HL-60/S4 treated with retinoic acid at 250 ng/mL for 4 days and 3 days (cell line): ENCODE results near the gene HEATR3.

ENCODE experiments used
- in situ Hi-C: fragments of 300-500 bp; cut with MboI; formaldehyde crosslinking; loops from 2 replicates; pipeline ENCODE4 v1.7.0; 2022; ENCODE audit warnings: low sequenced_read_pairs

Gene HEATR3

GRCh38 chr16:50056226-50056625, 9.5 kb upstream of the HEATR3 start:
- in situ Hi-C loops = no loop called here

DNA sequence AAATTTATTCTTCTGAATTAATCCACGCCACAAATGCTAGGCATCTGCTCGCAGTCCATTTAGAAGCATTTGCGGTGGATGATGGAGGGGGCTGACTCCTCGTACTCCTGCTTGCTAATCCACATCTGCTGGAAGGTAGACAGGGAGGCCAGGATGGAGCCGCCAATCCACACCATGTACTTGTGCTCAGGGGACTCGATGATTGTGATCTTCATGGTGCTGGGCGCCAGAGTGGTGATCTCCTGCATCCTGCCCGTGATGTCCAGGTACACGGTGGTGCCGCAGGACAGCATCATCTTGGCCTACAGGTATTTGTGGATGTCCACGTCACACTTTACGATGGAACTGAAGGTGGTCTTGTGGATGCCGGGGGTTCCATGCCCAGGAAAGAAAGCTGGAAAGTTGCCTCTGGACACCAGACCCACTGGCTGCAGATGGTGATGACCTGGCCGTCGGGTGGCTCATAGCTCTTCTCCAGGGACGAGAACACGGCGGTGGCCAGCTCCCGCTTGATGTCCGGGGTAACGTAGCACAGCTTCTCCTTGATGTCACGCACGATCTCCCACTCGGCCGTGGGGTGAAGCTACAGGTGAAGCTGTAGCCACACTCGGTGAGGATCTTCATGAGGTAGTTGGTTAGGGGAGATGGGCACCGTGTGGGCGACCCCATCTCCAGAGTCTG, 7.5 kb upstream of the HEATR3 start:
- in situ Hi-C loops = no loop called here

- in situ Hi-C loops = no loop called here
These were observed 6.7 kb upstream of the HEATR3 start for GRCh38 chr16:50059111-50059510.

GRCh38 chr16:50059669-50060068, 6.1 kb upstream of the HEATR3 start:
- in situ Hi-C loops = no loop called here

- in situ Hi-C loops = no loop called here
These were observed 4.4 kb upstream of the HEATR3 start for GRCh38 chr16:50061326-50061725.

- in situ Hi-C loops = no loop called here
These were observed 538 bp upstream of the HEATR3 start for GRCh38 chr16:50065241-50065623.

DNA sequence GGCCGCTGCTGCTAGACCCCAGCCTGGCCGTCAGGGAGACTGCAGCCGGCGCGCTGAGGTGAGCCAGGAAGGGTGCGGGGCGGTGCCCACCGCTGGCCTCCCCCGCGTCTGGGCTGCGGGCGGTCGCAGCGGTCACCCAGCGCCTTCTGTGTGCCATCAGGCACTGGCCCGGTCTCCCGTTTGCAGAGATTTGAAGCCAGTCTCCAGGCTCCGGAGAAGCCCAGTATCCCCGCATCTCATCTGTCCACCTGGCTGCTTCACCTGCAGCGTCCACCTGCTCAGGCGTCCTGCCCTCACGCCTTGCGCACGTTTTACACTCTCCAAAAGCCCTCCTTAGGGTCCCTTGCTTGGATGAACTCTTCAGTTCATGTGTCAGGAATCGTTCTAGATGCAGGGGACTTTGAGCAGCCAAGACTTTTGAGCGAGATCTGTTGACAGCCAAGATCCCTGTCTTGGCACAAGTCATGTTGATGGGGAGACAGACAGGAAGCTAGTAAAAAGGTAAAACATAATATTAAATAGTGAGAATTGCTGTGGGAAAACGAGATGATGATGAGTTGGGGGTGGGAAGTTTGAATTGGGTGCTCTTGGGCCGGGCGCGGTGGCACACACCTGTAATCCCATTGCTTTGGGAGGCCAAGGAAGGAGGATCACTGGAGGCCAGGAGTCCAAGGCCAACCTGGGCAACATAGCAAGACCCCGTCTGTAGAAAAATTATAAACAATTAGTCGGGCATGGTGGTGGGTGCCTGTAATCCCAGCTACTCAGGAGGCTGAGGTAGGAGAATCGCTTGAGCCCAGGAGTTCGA, 916 bp downstream of the HEATR3 start:
- in situ Hi-C loops = no loop called here

GRCh38 chr16:50067290-50067853, 1.6 kb downstream of the HEATR3 start:
- in situ Hi-C loops = no loop called here

GRCh38 chr16:50068550-50068949, 2.8 kb downstream of the HEATR3 start:
- in situ Hi-C loops = no loop called here

- in situ Hi-C loops = no loop called here
These were observed 3.3 kb downstream of the HEATR3 start for GRCh38 chr16:50069060-50069459.

DNA sequence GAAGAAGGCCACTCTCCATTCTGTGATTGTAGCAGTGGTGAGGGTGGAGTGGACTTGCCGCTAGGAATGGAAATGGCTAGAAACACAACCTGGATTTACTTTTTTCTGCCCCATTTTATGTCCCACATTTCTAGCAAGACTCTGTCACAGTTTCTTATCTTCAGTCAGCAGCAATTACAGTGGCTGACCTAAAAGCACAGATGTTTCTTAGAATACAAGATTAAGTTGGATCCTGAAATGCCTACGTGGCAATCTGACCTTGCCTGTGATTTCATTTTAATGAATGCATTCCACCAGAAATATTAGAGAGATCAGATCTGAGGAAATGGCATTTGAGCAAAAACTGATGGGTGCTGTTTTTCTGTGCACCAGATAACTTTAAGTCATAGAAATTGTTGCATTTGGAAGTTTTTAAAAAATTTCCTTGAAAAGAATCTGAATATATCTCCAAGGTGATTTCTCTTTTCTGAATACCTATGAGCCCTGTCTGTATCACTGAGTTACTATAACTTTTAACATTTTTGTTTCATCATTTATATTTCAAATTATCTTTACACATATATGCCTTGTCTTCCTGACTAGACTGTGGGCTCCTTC, 5.4 kb downstream of the HEATR3 start:
- in situ Hi-C loops = no loop called here

- in situ Hi-C loops = no loop called here
These were observed 7.0 kb downstream of the HEATR3 start for GRCh38 chr16:50072730-50073129.

- in situ Hi-C loops = no loop called here
These were observed 13.8 kb downstream of the HEATR3 start for GRCh38 chr16:50079397-50080140.

DNA sequence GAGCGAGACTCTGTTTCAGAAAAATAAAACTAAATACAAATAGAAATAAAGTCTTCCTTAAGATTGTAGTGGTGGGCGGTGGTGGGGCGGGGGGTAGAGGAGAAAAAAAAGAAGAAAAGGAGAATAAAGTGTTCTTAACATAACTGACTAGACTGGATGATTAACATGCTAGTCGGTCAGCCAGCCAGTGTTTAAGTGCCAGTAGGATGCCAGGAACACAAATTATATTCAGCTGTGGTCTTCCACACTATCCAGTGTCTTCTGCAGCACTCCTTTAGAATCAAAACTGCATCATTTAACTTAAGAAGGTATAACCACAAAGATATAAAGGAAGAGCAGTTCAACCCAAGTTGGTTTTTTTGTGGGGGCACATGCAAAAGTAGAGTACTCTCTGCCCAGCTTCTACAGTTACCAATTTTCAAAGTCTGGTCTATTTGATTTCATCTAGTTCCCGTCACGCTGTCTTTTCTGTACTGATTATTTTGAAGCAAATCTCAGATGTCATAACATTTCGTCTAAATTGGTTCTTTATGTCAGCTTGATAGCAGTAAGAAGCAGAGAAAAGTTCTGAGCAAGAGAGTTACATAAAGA, 15.8 kb downstream of the HEATR3 start:
- in situ Hi-C loops = no loop called here

GRCh38 chr16:50083996-50084395, 18.2 kb downstream of the HEATR3 start:
- in situ Hi-C loops = no loop called here

DNA sequence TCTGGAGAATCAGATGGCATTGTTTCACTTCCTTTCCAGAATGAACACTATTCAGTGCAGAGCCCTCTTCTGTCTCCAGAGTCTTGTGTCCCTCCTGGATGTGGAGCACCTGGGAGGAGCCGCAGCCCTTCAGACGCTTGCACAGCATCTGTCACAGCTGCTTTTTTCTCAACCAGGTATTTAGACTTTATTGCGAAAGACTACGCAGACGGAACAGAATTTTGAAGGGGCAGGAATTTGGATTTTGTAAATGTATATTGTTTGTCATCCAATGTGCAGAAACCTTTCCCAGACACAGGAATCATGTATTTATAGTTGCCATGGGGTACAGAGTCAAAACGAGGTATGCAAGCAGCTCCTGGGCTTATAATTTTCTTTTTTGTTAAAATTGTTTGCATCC, 20.4 kb downstream of the HEATR3 start:
- in situ Hi-C loops = no loop called here

GRCh38 chr16:50088302-50088701, 22.5 kb downstream of the HEATR3 start:
- in situ Hi-C loops = no loop called here

- in situ Hi-C loops = no loop called here
These were observed 27.1 kb downstream of the HEATR3 start for GRCh38 chr16:50092891-50093290.

DNA sequence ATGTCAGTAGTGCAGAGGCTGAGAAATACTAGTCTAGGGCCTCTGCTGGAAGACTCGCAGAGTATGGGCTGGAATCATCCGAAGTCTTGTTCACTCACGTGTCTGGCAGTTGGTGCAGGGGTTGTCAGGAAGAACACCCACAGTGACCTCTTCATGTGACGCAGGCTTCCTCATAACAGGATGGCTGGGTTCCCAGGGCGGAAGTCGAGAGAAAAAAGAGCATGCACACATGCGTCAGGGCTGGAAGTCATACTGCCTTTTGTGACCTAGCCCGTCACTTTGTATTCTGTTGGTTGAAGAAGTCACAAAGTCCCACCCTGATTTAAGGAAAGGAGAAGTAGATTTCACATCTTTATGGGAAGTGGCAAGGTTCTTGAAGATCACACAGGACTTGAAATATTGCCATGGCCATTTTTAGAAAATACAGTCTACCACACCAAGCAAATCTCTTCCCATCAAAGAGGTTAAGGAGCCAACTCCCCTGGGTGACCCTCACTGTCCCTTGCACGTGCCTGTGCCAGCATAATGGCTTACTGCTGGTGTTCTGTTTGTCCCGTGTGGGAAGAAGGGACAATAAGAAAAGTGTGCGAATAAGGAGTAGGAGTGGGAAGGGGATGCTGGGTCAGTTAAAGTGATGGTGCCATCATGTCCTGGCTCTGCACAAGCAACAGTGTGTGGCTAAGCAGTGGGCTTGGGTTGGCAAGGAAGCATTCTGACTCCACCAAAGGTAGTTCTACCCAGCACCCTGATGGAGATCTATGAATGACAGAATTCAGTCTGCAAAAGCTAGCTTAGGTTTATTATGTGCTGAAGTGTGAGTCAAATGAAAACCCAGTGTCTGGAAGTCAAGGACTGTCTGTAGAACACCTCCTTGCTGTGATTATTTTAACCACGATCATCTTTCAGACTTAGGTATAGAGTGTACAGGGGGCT, 28.1 kb downstream of the HEATR3 start:
- in situ Hi-C loops = no loop called here

DNA sequence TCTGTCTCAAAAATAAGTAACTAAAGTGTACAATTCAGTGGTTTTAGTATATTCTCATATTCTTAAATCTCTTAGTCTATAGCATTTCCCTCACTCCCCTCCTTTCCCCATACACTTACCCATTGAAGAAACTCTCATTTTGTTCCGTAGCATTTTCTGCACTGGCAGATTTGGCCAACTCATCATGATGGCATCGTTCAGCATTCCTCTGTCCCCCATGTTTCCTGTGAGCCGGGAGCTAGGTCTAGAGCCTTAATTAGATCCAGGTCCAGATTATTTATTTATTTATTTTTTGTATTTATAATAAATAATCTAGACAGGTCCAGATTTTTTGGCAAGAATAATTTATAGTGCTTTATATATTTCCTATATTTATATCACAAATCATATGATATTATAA, 31.0 kb downstream of the HEATR3 start:
- in situ Hi-C loops = no loop called here
